GM12873 (cell line): Measurements from ENCODE around the gene EXD3.

Source experiments
- CTCF ChIP-seq: IDR thresholded peaks from 2 replicates; pipeline ENCODE4 v1.5.1; 2012; ENCODE audit warnings: low read depth, mild to moderate bottlenecking, moderate library complexity, low read length, control low read depth; ENCODE audit not compliant: insufficient read depth; ENCODE audit errors: missing control alignments

The EXD3 gene

GRCh38 chr9:137464291-137464999, 41.5 kb upstream of the EXD3 start:
- TF ChIP-seq CTCF = no peak

- no peak for TF ChIP-seq CTCF
Measured at GRCh38 chr9:137463931-137464290, 40.9 kb upstream of the EXD3 start.

GRCh38 chr9:137462986-137463930, 40.3 kb upstream of the EXD3 start:
- no peak for TF ChIP-seq CTCF

- TF ChIP-seq CTCF = no peak
Measured at GRCh38 chr9:137462396-137462985, 39.5 kb upstream of the EXD3 start.

- peak; percentile 29 for TF ChIP-seq CTCF
Measured at GRCh38 chr9:137461663-137462395, 38.9 kb upstream of the EXD3 start.

- TF ChIP-seq CTCF = no peak
Measured at GRCh38 chr9:137461316-137461662, 38.3 kb upstream of the EXD3 start.
